HUES48 (cell line): Measurements from ENCODE around the gene SMYD3.

ENCODE experiments used
- H3K27ac ChIP-seq: one replicate; pipeline ENCODE4 v1.7.0; 2013; ENCODE audit warnings: low read depth, low read length, inconsistent platforms
- H3K27me3 ChIP-seq: 2 replicates; pipeline ENCODE4 v1.6.1; 2013; ENCODE audit warnings: mild to moderate bottlenecking, low read length; ENCODE audit not compliant: control insufficient read depth, insufficient read depth
- H3K36me3 ChIP-seq: 2 replicates; pipeline ENCODE4 v1.6.1; 2013; ENCODE audit warnings: low read length; ENCODE audit not compliant: control insufficient read depth, insufficient read depth
- H3K4me1 ChIP-seq: 2 replicates; pipeline ENCODE4 v1.6.1; 2013; ENCODE audit warnings: mild to moderate bottlenecking, low read length; ENCODE audit not compliant: control insufficient read depth, insufficient read depth
- H3K4me3 ChIP-seq: 2 replicates; pipeline ENCODE4 v1.5.1; 2013; ENCODE audit warnings: mild to moderate bottlenecking, low read depth, low read length
- H3K9ac ChIP-seq: 2 replicates; pipeline ENCODE4 v1.6.1; 2013; ENCODE audit warnings: mild to moderate bottlenecking, low read depth, low read length, moderate library complexity
- H3K9me3 ChIP-seq: 2 replicates; pipeline ENCODE4 v1.6.1; 2013; ENCODE audit warnings: low read length; ENCODE audit not compliant: control insufficient read depth, insufficient read depth

SMYD3 gene

GRCh38 chr1:246002725-246003441 lies 504.2 kb downstream of the SMYD3 start:
- Histone ChIP-seq H3K9ac (no peak overlapping the region), H3K27me3 (no peaks in the 10 kb centered on the region), H3K4me1 (no peaks in the 10 kb centered on the region), H3K9me3 (no peaks in the 10 kb centered on the region), H3K4me3 (no peak overlapping the region), H3K27ac (no peak overlapping the region), H3K36me3 (no peaks in the 10 kb centered on the region)

- Histone ChIP-seq H3K27ac (no peak overlapping the region), H3K9ac (no peak overlapping the region), H3K27me3 (no peaks in the 10 kb centered on the region), H3K4me3 (no peak overlapping the region), H3K36me3 (no peaks in the 10 kb centered on the region), H3K4me1 (peaks cover 6% of the 10 kb centered on the region), H3K9me3 (no peaks in the 10 kb centered on the region)
These were observed 505.2 kb downstream of the SMYD3 start for GRCh38 chr1:246001837-246002230.

- H3K36me3 ChIP-seq: no peaks in the 10 kb centered on the region
- peaks cover 11% of the 10 kb centered on the region for H3K4me1 ChIP-seq
- no peaks in the 10 kb centered on the region for H3K27me3 ChIP-seq
- H3K4me3 ChIP-seq: no peak overlapping the region
- H3K9me3 ChIP-seq: no peaks in the 10 kb centered on the region
- H3K9ac ChIP-seq: no peak overlapping the region
- no peak overlapping the region for H3K27ac ChIP-seq
These were observed 505.8 kb downstream of the SMYD3 start for GRCh38 chr1:246001142-246001836.

GRCh38 chr1:246000638-246001015 lies 506.5 kb downstream of the SMYD3 start:
- H3K27me3 ChIP-seq: no peaks in the 10 kb centered on the region
- H3K27ac ChIP-seq: no peak overlapping the region
- peaks cover 11% of the 10 kb centered on the region for H3K4me1 ChIP-seq
- no peaks in the 10 kb centered on the region for H3K9me3 ChIP-seq
- no peak overlapping the region for H3K9ac ChIP-seq
- no peak overlapping the region for H3K4me3 ChIP-seq
- H3K36me3 ChIP-seq: no peaks in the 10 kb centered on the region

- no peak overlapping the region for H3K4me3 ChIP-seq
- H3K36me3 ChIP-seq: no peaks in the 10 kb centered on the region
- no peaks in the 10 kb centered on the region for H3K9me3 ChIP-seq
- H3K27ac ChIP-seq: no peak overlapping the region
- peaks cover 11% of the 10 kb centered on the region for H3K4me1 ChIP-seq
- no peak overlapping the region for H3K9ac ChIP-seq
- no peaks in the 10 kb centered on the region for H3K27me3 ChIP-seq
These were observed 507.1 kb downstream of the SMYD3 start for GRCh38 chr1:245999697-246000637.

GRCh38 chr1:245997471-245998258 lies 509.4 kb downstream of the SMYD3 start:
- H3K9ac ChIP-seq: no peak overlapping the region
- no peaks in the 10 kb centered on the region for H3K9me3 ChIP-seq
- H3K27ac ChIP-seq: no peak overlapping the region
- no peaks in the 10 kb centered on the region for H3K27me3 ChIP-seq
- H3K36me3 ChIP-seq: no peaks in the 10 kb centered on the region
- H3K4me1 ChIP-seq: peaks cover 11% of the 10 kb centered on the region
- H3K4me3 ChIP-seq: no peak overlapping the region

GRCh38 chr1:245996811-245997210 lies 510.3 kb downstream of the SMYD3 start:
- Histone ChIP-seq H3K27ac (no peak overlapping the region), H3K9ac (no peak overlapping the region)

GRCh38 chr1:245995474-245995873 lies 511.6 kb downstream of the SMYD3 start:
- no peak overlapping the region for H3K9ac ChIP-seq
- H3K27me3 ChIP-seq: no peaks in the 10 kb centered on the region
- H3K4me1 ChIP-seq: peaks cover 11% of the 10 kb centered on the region
- no peaks in the 10 kb centered on the region for H3K9me3 ChIP-seq
- H3K4me3 ChIP-seq: no peak overlapping the region
- H3K27ac ChIP-seq: no peak overlapping the region
- H3K36me3 ChIP-seq: no peaks in the 10 kb centered on the region

More at GRCh38 chr1:245996811-245997210, 510.3 kb downstream of the SMYD3 start:
- no peak overlapping the region for H3K4me3 ChIP-seq
- H3K4me1 ChIP-seq: peaks cover 11% of the 10 kb centered on the region
- no peaks in the 10 kb centered on the region for H3K9me3 ChIP-seq
- no peaks in the 10 kb centered on the region for H3K36me3 ChIP-seq
- no peaks in the 10 kb centered on the region for H3K27me3 ChIP-seq

GRCh38 chr1:245991266-245991665 lies 515.8 kb downstream of the SMYD3 start:
- no peaks in the 10 kb centered on the region for H3K27me3 ChIP-seq
- no peak overlapping the region for H3K27ac ChIP-seq
- no peaks in the 10 kb centered on the region for H3K9me3 ChIP-seq
- H3K4me1 ChIP-seq: 0 out of 2 replicates have a peak, but pooled peaks cover 7% of the 10 kb centered on the region
- no peaks in the 10 kb centered on the region for H3K36me3 ChIP-seq
- H3K9ac ChIP-seq: no peak overlapping the region
- H3K4me3 ChIP-seq: no peak overlapping the region

GRCh38 chr1:245990315-245991022 lies 516.6 kb downstream of the SMYD3 start:
- Histone ChIP-seq H3K9ac (no peak overlapping the region), H3K36me3 (no peaks in the 10 kb centered on the region), H3K4me1 (0 out of 2 replicates have a peak, but pooled peaks cover 7% of the 10 kb centered on the region), H3K27ac (no peak overlapping the region), H3K9me3 (no peaks in the 10 kb centered on the region), H3K27me3 (no peaks in the 10 kb centered on the region), H3K4me3 (no peak overlapping the region)
